ENCODE measurements around the gene SMAGP. TPM values are rescaled to one million over a fixed set of nuclear protein-coding genes. Genes with fewer than 3 reads are reported as not detected.

The SMAGP gene
- total RNA-seq, 2 experiments from 2014 or later: 2.5 to 3.0 TPM

GRCh38 chr12:51200156-51200555 is 70.1 kb downstream of the SMAGP start:
- Mint-ChIP-seq H3K4me1 (ENCODE audit: low read depth) (peaks cover 23% of the 10 kb centered on the region), H3K27me3 (no peaks in the 10 kb centered on the region), H3K27ac (no peak overlapping the region), H3K4me3 (no peak overlapping the region), H3K9me3 (no peaks in the 10 kb centered on the region), H3K36me3 (ENCODE audit: low read depth) (peaks cover 17% of the 10 kb centered on the region)
- no peaks in the 10 kb centered on the region for H3K9me3 ChIP-seq (ENCODE audit: control insufficient read depth in 1 of 2, insufficient read depth in 1 of 2, low read length in 2 of 2)
- TF ChIP-seq, protein P1, sequence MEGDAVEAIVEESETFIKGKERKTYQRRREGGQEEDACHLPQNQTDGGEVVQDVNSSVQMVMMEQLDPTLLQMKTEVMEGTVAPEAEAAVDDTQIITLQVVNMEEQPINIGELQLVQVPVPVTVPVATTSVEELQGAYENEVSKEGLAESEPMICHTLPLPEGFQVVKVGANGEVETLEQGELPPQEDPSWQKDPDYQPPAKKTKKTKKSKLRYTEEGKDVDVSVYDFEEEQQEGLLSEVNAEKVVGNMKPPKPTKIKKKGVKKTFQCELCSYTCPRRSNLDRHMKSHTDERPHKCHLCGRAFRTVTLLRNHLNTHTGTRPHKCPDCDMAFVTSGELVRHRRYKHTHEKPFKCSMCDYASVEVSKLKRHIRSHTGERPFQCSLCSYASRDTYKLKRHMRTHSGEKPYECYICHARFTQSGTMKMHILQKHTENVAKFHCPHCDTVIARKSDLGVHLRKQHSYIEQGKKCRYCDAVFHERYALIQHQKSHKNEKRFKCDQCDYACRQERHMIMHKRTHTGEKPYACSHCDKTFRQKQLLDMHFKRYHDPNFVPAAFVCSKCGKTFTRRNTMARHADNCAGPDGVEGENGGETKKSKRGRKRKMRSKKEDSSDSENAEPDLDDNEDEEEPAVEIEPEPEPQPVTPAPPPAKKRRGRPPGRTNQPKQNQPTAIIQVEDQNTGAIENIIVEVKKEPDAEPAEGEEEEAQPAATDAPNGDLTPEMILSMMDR (IDR thresholded peaks at IDR 0.05): no peak
- no peak overlapping the region for H3K4me3 ChIP-seq (ENCODE audit: low read length)
- intact Hi-C loops (cut with DNase I, micrococcal nuclease): no loop called here
- DNase-seq (no peak), ATAC-seq (ENCODE audit: poor library complexity) (no peak)
- ChIA-PET CTCF (no interaction called here), POLR2A (interaction anchor here (0.6 to 1.0 kb wide), 2 partner anchors 9 to 38 kb away, joined by 3 read pairs; partner anchors contain the start of gene DAZAP2)
- H3K27ac ChIP-seq (ENCODE audit: low read depth in 1 of 2, low read length in 2 of 2): no peak overlapping the region
- H3K36me3 ChIP-seq (ENCODE audit: insufficient read depth, low read length): peaks cover 10% of the 10 kb centered on the region
- no peaks in the 10 kb centered on the region for H3K27me3 ChIP-seq (ENCODE audit: control insufficient read depth in 1 of 2, insufficient read depth in 2 of 2, low read length in 2 of 2)
- peaks cover 14% of the 10 kb centered on the region for H3K4me1 ChIP-seq (ENCODE audit: insufficient read depth, low read length)

DNA sequence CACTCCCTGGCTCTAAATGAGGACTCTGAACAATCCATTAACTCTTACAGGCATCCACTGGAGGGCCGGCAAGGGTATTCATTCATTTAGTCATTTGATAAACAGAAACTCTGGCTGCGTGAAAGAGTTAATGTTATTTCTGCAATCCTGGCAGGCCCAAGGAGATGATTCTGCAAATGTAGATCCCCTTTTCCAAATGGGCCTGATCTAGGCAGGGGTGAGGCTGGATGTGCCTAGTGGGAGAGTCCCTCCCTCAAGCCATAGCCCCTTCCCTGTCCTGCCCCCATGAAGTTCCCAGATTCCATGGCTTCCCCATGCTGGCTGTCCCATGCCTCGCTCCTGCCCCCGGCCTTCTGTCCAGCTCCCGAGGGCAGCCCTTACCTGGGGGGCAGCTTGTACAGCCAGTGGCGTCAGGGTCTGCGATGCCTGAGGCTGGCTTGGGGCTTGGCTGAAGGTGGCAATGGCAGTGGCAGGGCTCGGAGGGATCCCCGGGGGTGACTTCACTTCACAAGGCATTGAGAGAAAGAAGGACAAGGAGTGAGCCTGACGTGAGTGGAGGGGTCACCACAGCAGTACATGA is 70.8 kb downstream of the SMAGP start:
- DNase-seq (no peak), ATAC-seq (ENCODE audit: poor library complexity) (no peak)
- ChIA-PET CTCF (no interaction called here), POLR2A (interaction anchor here (1.0 kb wide), 1 partner anchor 38 kb away, joined by 3 read pairs; the partner anchor contains the start of gene DAZAP2)
- no peak overlapping the region for H3K27ac ChIP-seq (ENCODE audit: low read depth in 1 of 2, low read length in 2 of 2)
- H3K4me3 Mint-ChIP-seq: no peak overlapping the region
- no peaks in the 10 kb centered on the region for H3K27me3 Mint-ChIP-seq
- peaks cover 23% of the 10 kb centered on the region for H3K4me1 Mint-ChIP-seq (ENCODE audit: low read depth)
- intact Hi-C loops (cut with DNase I, micrococcal nuclease): no loop called here
- H3K36me3 ChIP-seq (ENCODE audit: insufficient read depth, low read length): peaks cover 10% of the 10 kb centered on the region
- TF ChIP-seq, protein P1 (IDR thresholded peaks at IDR 0.05): no peak
- H3K9me3 Mint-ChIP-seq: no peaks in the 10 kb centered on the region
- peaks cover 18% of the 10 kb centered on the region for H3K36me3 Mint-ChIP-seq (ENCODE audit: low read depth)
- no peak overlapping the region for H3K27ac Mint-ChIP-seq
- H3K9me3 ChIP-seq (ENCODE audit: control insufficient read depth in 1 of 2, insufficient read depth in 1 of 2, low read length in 2 of 2): no peaks in the 10 kb centered on the region
- H3K4me3 ChIP-seq (ENCODE audit: low read length): no peak overlapping the region
- H3K27me3 ChIP-seq (ENCODE audit: control insufficient read depth in 1 of 2, insufficient read depth in 2 of 2, low read length in 2 of 2): no peaks in the 10 kb centered on the region
- peaks cover 14% of the 10 kb centered on the region for H3K4me1 ChIP-seq (ENCODE audit: insufficient read depth, low read length)

DNA sequence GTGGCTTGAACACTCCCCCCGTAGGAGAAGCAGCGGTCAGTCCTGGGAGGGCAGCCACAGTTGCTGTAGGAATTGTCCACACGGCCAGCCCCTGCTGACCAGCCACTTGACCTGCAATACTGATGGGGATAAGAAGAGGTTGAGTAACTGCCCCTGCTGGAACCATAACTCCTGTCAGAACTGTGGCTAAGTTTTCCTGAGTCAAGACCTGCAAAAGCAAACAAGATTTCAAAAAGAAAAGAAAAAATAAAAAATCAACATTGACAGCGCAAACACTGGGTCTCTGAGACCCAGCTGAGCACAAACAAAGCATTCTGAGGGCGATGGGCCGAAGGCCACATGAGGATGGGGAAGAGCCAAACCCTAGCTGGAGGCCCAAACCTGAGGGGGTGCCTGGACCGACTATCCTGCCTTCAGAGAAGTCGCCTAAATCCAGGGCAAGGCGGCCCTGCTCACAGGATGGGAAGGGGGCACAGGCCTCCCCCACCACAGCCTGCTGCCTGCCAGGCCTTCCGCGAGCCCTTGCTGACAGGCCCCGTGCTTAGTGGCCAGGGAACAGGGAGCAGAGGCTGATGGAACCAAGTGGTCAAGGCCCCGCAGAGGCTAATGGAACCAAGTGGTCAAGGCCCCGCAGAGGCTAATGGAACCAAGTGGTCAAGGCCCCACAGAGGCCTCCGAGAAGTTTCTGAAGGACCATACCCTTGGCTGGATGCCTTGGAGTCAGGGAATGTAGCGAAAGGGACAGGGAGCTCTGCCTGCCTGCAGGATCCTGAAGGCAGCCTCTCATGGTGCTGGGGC is 71.4 kb downstream of the SMAGP start:
- no peak overlapping the region for H3K27ac Mint-ChIP-seq
- H3K27me3 Mint-ChIP-seq: no peaks in the 10 kb centered on the region
- Histone ChIP-seq H3K4me1 (ENCODE audit: insufficient read depth, low read length) (peaks cover 12% of the 10 kb centered on the region), H3K27ac (ENCODE audit: low read depth in 1 of 2, low read length in 2 of 2) (no peak overlapping the region), H3K4me3 (ENCODE audit: low read length) (no peak overlapping the region), H3K36me3 (ENCODE audit: insufficient read depth, low read length) (peaks cover 10% of the 10 kb centered on the region), H3K9me3 (ENCODE audit: control insufficient read depth in 1 of 2, insufficient read depth in 1 of 2, low read length in 2 of 2) (no peaks in the 10 kb centered on the region), H3K27me3 (ENCODE audit: control insufficient read depth in 1 of 2, insufficient read depth in 2 of 2, low read length in 2 of 2) (no peaks in the 10 kb centered on the region)
- ATAC-seq (ENCODE audit: poor library complexity) (no peak), DNase-seq (no peak)
- no peaks in the 10 kb centered on the region for H3K9me3 Mint-ChIP-seq
- ChIA-PET POLR2A (no interaction called here), CTCF (no interaction called here)
- peaks cover 18% of the 10 kb centered on the region for H3K36me3 Mint-ChIP-seq (ENCODE audit: low read depth)
- TF ChIP-seq, protein P1 (IDR thresholded peaks at IDR 0.05): no peak
- H3K4me3 Mint-ChIP-seq: no peak overlapping the region
- peaks cover 23% of the 10 kb centered on the region for H3K4me1 Mint-ChIP-seq (ENCODE audit: low read depth)
- intact Hi-C loops (cut with DNase I, micrococcal nuclease): no loop called here
